Right forelimb (tissue), 1 donor: ENCODE data around the gene LRCH3.
A peak's percentile ranks its signal among the peaks of the same experiment; 100 is the strongest.
"Not testable (repeated sequence)": the region's sequence is repeated elsewhere in the genome, so short reads cannot be mapped to it uniquely, and the experiment has no call there.

Experiments used
- DNase-seq: peaks from one replicate; pipeline ENCODE4 v3.0.0-alpha.2; 2018

Gene LRCH3

DNA sequence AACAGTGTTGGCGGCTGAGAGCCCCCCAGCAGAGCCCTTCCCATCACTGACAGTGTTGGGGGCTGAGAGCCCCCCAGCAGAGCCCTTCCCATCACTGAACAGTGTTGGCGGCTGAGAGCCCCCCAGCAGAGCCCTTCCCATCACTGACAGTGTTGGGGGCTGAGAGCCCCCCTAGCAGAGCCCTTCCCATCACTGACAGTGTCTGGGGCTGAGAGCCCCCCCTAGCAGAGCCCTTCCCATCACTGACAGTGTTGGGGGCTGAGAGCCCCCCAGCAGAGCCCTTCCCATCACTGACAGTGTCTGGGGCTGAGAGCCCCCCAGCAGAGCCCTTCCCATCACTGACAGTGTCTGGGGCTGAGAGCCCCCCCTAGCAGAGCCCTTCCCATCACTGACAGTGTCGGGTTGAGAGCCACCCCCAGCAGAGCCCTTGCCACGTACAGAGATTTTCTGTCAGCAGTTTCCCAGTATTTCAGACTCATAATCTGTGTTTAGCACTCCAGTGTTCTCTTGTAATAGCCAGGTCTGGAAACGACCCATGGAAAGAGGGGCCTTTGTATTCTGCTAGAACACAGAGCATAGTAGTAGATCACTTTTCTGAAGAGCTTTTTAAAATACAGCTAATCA is 96.5 kb downstream of the LRCH3 start:
- not testable (repeated sequence) for DNase-seq

DNA sequence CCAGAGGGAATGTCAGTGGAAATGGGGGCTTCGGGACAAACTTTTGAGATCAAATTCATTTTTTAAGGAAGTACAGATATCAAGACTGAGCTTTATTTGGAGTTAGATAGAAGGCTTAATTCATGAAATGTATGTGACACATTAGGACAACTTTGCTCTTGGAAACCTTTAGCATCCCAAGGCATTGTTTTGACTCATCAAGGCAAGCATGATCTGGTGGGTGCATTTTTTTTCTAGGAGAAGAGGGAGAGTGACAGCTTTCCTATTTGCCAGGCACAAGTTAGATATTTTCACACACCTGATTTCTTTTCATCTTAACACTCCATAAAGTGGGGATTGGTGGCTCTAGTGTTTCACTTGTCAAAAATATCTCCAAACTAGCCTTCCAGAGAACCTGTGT is 97.5 kb downstream of the LRCH3 start:
- no peak for DNase-seq

DNA sequence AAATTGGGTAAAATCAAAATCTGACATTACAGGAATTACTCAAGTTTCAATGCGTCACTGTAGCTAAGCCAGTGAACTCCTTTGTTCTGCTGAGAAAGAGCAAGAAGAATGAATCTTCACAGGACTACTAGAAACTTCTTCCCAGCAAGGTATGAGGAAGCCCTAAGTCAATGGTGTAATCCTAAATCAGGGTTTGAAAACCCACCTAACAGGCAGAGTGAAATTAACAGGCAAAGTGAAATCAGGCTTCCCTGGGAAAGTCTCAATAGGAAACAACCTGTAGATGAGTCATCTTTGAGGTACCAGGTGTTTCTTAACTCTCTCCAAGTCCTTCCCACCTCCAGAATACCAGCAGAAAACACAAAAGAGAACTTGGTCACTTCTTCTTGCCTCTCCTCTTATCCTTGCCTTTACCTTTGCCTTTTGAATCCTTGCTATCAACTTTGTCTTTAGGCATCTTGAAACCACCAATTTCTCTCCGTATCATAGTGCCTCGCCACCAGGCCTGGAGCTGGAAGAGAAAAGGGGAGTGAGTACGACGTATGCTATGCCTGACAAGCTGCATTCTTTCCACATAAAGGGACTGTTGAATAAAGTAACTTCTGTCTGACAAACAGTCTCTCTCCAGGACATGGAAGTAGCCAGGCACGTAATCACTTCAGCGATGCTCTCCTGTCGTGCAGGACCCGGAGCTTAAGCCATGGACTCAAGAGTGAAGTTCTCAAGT is 98.3 kb downstream of the LRCH3 start:
- DNase-seq, result no peak

DNA sequence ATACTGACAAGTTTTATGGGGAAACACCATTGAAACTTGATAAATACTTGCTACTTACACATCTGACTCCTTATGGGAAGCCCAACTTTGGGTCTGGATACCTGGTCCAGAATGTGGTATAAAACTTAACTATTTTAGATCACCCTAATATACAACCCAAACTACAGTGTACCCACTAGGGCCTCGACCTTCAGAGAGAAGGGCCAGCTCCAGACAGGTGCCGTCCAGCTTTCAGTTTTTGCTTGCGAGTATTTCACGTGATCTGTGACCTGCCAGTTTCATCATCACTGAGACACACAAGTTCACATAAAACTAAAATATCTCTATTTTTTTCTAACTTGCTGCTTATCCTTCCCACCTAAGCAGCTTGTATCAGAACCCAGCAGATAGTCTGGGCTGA is 99.6 kb downstream of the LRCH3 start:
- no peak for DNase-seq

DNA sequence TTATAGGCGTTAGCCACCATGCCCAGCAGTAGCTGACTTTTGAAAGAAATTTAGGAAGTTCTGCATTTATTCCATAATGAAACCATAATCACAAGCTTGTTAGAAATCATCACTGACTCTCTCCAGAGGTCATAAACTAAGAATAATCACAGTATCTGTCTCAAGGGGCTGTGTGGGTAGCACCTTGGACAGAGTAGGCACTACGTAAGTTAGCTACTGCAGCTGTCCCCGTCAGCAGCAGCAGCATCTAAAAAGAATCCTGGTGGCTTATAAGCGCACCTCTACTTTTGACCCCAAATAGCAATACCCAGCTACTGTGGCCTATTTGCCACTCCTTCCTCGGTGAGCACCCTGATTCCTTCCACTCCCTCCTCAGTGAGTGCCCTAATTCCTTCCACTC is 101.1 kb downstream of the LRCH3 start:
- DNase-seq, result no peak

DNA sequence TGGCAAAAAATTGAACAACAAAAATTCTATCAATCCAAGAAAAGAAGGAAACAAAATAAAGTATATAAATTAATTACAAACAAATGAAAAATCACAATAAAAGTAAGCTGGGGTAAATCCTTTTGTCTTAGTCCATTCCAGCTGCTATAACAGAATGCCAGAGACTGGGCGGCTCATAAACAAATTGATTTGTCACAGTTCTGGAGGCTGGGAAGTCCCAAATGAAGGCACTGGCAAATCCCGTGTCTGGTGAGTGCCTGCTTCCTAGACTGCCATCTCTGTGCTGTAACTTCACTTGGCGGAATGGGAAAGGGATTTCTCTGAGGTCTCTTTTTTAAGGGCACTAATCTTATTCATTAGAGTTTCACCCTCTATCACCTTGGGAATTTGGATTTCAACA is 105.4 kb downstream of the LRCH3 start:
- DNase-seq, result no peak

DNA sequence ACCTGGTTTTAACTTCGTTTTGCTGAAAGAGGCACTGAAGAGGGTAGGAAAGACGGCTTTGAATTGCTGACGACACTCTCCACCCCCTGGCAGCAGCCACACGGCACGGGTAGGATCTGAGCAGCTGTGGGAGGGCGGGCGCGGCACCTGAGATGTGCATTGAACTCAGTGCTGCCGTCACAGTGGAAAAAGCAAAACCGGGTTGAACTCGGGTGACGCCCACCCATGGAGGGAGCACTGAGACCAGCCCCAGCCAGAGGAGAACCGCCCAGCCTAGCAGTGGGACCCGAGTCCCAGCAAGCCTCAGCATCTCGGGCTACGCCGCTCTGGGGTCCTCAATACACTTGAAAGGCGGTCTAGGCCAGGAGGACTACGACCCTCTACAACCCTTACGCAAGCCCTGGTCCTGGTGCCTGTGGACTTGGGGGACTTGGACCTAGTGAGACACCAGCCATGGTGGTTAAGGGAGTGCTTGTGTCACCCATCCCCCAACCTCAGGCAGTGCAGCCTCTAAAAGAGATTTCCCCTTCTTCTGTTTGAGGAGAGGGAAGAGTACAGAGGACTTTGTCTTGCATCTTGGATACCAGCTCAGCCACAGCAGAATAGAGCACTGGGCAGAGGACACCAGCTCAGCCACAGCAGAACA is 108.9 kb downstream of the LRCH3 start:
- no peak for DNase-seq

DNA sequence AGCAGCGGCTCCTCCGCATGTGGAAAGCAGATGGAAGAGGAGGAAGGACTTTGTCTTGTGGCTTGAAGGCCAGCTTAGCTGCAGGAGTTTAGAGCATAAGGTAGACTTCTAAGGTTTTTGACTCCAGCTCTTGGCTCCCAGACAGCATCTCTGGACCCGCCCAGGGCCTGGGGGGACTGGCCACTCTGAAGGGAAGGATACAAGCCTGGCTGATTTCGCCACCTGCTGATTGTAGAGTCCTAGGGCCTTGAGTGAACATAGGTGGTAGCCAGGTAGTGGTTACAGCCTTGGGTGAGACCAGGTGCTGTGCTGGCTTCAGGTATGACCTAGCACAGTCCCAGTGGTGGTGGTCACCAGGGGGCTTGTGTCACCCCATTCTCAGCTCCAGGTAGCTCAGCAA is 110.6 kb downstream of the LRCH3 start:
- DNase-seq, result no peak

DNA sequence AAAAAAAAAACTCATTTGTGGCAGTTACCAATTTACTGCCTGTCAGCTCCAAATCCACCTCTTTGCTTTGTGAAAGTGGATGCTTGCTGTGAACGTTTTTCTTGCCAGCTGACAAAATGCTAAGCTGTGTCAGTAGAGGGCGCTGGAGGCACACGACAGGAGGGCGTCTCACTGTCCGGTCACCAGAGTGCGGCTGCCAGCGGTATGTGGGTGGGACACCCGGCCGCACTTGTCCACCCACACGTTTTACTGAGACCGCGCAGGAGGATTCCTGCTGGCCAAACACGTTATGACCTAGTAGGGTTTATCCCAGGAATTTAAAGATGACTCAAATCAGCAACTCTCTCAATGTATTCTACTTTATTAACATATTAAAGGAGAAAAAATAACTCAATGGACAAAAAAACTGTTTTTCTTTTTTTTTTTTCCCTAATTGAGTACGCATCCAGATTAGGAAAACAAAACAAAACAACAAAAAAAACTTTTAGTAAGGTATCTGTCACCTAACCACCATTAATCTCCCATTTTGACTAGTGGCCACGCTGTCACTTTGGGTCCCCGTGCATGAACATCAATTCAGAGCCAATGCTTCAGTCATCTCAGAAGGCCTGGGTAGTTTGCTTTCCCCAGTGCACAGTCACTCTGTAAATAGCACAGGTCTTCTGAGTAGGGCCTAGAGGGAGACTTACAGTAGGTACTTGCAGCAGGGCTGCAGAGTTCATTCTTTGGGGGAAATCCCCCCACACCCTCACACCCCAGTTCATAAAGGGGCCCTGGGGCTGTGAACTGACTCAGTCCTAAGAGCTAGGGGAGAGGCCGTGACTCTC is 115.2 kb downstream of the LRCH3 start:
- peak; percentile 87 for DNase-seq

DNA sequence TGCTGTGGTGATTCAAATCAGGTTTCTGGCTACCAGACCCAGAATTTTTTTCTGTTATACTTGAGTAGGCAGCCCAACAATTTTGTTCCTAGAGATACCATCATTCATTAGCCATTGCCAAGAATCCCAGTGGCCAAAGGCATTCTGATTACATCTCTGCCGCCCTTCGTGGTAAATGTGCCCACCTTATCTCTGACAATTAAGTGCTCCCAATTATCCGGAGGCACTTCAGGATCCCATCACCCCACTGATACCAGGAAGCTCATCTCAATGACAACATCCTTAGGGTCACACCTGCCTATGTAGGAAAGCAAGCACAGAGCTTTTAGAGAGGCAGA is 115.8 kb downstream of the LRCH3 start:
- DNase-seq, result no peak

DNA sequence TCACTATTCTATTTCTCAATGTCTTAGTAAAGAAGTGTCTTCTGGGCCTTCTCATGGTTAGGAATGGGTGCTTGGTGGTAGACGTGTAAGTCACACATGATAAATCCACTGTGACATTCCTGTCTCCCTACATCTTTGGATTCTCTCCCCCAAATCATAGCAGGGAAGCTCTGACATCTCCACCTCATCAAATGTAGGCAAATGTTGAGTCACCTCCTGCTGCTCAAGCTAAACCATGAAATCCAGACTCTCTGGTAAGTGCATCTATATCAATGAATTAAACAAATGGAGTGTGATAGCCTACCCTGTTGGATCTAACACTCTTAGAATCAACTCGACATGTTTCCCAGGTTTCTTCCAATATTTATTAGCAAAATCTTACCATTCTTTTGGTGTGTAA is 116.1 kb downstream of the LRCH3 start:
- DNase-seq, result no peak

DNA sequence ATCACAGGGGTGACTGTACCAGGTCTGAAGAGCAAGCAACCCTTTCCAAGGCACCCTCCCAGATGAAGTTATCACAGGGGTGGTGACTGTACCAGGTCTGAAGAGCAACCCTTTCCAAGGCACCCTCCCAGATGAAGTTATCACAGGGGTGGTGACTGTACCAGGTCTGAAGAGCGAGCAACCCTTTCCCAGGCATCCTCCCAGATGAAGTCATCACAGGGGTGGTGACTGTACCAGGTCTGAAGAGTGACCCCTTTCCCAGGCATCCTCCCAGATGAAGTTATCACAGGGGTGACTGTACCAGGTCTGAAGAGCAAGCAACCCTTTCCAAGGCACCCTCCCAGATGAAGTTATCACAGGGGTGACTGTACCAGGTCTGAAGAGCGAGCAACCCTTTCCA is 117.5 kb downstream of the LRCH3 start:
- DNase-seq, result not testable (repeated sequence)

DNA sequence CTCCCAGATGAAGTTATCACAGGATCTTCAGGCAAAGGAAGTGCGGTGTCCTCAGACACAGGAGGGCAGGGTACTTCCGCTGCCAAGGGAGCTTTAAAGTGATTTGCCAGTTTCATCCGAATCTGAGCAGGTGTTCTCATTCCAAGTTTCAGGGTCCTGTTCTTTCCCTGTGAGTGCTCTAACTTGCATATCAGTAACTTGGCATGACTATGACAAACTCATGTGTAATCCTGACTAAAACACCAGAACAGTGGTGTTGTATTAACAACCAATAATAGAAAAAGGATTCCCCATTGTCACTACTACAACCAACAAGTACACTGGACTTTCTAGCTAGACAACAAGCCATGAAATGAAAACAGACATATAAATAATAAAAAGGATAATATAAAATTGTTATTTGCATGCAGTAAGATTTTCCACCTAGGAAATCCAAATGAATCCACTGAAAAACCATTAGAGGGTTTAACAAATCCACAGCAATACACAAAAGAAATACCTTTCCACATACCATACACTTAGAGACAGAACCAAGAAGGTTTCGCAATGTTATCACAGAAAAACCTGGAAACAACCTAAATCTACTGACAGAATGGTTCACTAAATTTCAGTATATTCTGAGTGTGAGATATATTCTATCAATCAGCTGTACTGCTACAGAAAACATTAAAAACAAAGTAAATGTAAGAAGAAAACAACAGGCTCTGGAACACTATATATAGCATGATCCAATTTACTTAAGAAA is 118.1 kb downstream of the LRCH3 start:
- DNase-seq, result no peak

DNA sequence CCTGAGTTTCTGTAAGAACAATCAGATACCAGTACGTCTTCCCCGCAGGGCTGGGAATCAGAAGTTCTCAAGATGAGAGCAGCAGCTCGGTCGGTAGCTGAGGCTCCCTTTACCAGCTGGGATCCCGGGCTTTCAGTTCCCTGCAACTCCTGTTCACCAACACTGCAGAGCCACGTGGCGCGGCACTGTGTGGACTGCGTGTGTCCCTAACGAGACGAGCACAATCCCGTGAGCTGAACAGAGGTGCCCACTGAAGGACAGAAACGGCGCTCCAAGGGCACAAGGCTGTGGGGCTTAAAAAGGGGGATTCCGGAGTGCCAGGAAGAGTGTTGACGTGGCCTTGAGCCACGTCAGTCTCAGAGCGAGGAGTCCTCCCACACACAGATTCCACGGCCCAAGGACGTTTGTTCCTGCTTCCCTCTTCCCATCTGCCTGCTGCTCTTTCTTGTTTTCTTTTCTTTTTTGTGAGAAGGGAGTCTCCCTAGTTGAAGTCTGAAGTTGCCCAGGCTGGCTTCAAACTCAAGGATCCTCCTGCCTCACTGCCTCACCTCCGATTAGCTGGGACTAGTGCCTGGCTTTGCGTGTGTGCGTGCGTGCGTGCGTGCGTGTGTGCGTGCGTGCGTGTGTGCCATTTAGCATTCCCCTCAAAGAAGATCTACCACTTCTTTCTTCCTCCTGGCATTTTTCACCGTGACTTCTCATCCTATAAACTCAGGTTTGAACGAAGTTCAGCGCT is 121.9 kb downstream of the LRCH3 start:
- DNase-seq, result no peak

DNA sequence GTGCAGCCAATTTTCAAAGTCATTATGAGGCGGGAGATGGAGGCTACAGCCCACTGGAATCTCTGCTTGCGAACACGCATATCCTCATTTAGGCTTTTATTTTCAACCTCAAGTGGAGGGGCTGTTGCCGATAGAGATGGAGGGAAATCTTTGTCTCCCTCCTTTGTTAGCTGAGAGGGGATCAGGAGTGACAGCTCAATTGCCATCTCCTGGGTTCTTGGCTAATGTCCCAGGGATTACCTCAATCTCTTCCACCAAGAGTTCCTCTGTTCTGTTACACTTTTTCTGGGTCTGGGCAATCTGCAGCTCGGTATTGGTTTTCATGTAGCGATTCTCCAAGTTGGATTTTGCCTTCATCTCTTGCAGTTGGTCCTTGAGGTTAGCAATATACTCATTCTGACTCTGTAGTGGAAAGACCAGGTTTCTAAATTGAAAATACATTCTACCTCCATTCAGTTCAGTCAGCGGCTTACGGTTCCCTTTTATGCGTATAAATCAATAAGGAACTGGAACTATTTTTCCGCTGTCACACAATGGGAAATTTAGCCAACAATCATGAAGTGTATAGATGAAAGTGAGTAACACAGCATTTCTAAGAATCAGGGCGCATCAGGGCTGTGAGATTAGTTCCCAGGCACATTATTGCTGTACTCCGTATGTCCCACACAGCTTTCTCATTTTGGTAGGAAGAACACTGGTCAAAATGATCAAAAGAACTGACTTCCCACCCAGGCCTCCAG is 122.8 kb downstream of the LRCH3 start:
- no peak for DNase-seq

DNA sequence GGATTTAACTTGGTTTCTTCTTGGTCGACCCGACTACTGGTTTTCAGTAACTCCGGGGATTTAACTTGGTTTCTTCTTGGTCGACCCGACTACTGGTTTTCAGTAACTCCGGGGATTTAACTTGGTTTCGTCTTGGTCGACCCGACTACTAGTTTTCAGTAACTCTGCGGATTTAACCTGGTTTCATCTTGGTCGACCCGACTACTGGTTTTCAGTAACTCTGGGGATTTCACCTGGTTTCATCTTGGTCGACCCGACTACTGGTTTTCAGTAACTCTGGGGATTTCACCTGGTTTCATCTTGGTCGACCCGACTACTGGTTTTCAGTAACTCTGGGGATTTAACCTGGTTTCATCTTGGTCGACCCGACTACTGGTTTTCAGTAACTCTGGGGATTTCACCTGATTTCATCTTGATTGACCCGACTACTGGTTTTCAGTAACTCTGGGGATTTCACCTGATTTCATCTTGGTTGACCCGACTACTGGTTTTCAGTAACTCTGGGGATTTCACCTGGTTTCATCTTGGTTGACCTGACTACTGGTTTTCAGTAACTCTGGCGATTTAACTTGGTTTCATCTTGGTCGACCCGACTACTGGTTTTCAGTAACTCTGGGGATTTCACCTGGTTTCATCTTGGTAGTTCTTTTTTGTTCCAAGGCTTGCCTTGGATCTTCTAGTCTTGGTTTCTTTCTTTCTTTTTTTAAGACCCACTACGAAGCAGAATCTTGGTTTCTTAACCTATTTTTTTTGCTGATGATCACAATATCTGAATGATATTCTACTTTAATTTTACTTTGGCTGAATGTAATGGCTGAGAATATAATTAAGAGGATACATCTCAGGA is 130.6 kb downstream of the LRCH3 start:
- DNase-seq, result not testable (repeated sequence)

DNA sequence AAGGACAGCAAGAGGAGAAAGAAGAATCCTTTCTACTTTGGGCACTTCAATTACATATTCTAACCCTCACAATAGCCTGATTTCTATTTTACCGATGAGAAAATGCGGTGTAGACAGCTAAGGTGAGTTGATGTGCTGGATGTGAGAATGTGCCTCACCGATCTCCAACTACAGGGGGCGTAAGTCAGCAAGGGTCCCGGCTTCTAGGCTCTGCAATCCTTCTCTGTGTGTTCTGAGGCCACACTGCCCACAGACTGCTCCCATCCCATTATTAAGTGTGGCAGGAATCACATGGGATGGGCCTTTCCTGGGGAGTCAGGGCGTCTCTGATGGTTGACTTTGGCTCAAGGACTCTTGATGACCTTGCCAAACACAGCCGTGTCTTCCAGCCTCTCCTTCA is 135.4 kb downstream of the LRCH3 start:
- no peak for DNase-seq

DNA sequence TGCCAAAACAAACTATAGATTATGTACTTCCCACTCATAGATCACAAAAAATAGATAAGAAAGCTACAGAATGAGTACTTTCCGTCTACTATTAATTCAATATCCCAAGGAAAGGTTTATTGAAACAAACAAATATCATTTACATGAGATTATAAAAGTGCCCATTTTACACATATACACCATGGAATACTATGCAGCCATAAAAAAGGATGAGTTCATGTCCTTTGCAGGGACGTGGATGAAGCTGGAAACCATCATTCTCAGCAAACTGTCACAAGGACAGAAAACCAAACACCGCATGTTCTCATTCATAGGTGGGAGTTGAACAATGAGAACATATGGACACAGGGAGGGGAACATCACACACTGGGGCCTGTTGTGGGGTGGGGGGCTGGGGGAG is 136.5 kb downstream of the LRCH3 start:
- not testable (repeated sequence) for DNase-seq

DNA sequence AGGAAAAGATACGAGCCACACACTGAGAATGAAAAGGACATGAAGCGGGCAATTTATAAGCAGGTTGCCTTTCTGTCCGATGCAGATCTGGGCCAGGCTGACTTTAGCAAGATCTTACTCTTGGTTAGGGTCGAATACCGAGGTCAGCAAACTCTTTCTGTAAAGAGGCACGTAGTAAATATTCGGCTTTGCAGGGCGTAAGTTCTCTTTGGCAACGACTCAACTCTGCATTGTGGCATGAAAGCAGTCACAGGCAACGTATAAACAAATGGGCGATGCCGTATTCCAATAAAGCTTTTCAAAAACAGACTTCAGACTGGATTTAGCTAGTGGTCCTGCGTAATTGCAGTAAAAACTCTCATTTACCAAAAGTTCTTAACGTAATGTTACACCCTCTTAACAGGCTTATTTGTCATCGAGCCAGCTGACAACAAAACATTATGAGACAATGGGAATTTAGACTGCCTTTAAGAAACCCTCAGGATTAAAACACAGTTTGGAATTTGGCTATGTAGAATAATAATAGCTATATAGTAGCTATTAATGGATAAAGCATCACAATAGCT is 145.8 kb downstream of the LRCH3 start:
- no peak for DNase-seq
